Endothelial cell of umbilical vein (primary cell): ENCODE results near the gene PRDM10. TPM values are rescaled to one million over a fixed set of nuclear protein-coding genes. Genes with fewer than 3 reads are reported as not detected.

ENCODE experiments used
- BruUV-seq: library from RNA; stranded (reverse); fragments of 400-500 nt; replicated peaks from 2 replicates; lab custom pipeline; 2021; lab: Mats Ljungman, UMichigan
- CTCF ChIA-PET: fragments of 300-600, 350-600 bp; sonication (Branson Sonifier 250); formaldehyde crosslinking; loops from one replicate; lab custom pipeline; 2021; ENCODE audit warnings: antibody characterized with exemption, inconsistent platforms; lab: Charles Lee
- POLR2A ChIA-PET: fragments of 300-600, 350-600 bp; sonication (Branson Sonifier 250); formaldehyde crosslinking; loops from one replicate; lab custom pipeline; 2021; ENCODE audit warnings: antibody characterized with exemption, inconsistent platforms; lab: Charles Lee
- DNase-seq: peaks from one replicate; pipeline ENCODE4 v3.0.0-alpha.2; 2011; ENCODE audit warnings: low read depth, low spot score
- FAIRE-seq: peaks from 2 replicates; lab custom pipeline; 2011; peaks lifted over from hg19 to GRCh38; lab: Jason Lieb, UNC
- H2AFZ ChIP-seq: 2 replicates; pipeline ENCODE4 v1.6.0; 2012; ENCODE audit warnings: low read depth, low read length, control low read depth, inconsistent platforms
- H3K27ac ChIP-seq: 2 replicates; pipeline ENCODE4 v1.5.1; 2011; ENCODE audit warnings: low read depth, mild to moderate bottlenecking, control low read depth, low read length, moderate library complexity; ENCODE audit not compliant: insufficient read depth
- H3K27me3 ChIP-seq, 2 experiments: 2 replicates each; pipeline versions ENCODE4 v1.6.0 to v1.6.1; 2011; ENCODE audit warnings: low read length in 2 of 2, mixed read lengths in 1 of 2; ENCODE audit not compliant: control insufficient read depth in 2 of 2, insufficient read depth in 2 of 2
- H3K36me3 ChIP-seq, 2 experiments: 2 replicates in 1 of 2; 3 replicates in 1 of 2; pipeline ENCODE4 v1.5.1; 2011; ENCODE audit warnings: low read length in 2 of 2, mild to moderate bottlenecking in 1 of 2, moderate library complexity in 1 of 2; ENCODE audit not compliant: control insufficient read depth in 2 of 2, insufficient read depth in 2 of 2; ENCODE audit errors: extremely low read depth in 1 of 2
- H3K4me1 ChIP-seq: 3 replicates; pipeline ENCODE4 v1.5.1; 2011; ENCODE audit warnings: mild to moderate bottlenecking, low read length; ENCODE audit not compliant: control insufficient read depth, insufficient read depth; ENCODE audit errors: extremely low read depth
- H3K4me2 ChIP-seq: 2 replicates; pipeline ENCODE4 v1.6.1; 2011; ENCODE audit warnings: low read length, control low read depth, mixed read lengths; ENCODE audit not compliant: insufficient read depth
- H3K4me3 ChIP-seq, 3 experiments: fragments of 200-600 bp in 1 of 3; sonication (generic), shearing (Covaris generic) in 1 of 3; replicated peaks in 1 of 3; 2 replicates each; pipeline ENCODE4 v1.5.1; 2011 to 2016; ENCODE audit warnings: control low read depth in 3 of 3, low read length in 3 of 3, mild to moderate bottlenecking in 2 of 3, inconsistent platforms in 1 of 3, low read depth in 1 of 3, moderate library complexity in 1 of 3; ENCODE audit not compliant: insufficient read depth in 1 of 3
- H3K79me2 ChIP-seq: 2 replicates; pipeline ENCODE4 v1.6.0; 2012; ENCODE audit warnings: low read length, inconsistent platforms; ENCODE audit not compliant: control insufficient read depth, insufficient read depth
- H3K9ac ChIP-seq: replicated peaks from 2 replicates; pipeline ENCODE3; 2011; ENCODE audit warnings: low read length, control low read depth; ENCODE audit not compliant: insufficient read depth; ENCODE audit errors: extremely low read depth
- H3K9me1 ChIP-seq: replicated peaks from 3 replicates; pipeline ENCODE4 v1.6.0; 2011; ENCODE audit warnings: mild to moderate bottlenecking, low read length; ENCODE audit not compliant: control insufficient read depth, insufficient read depth; ENCODE audit errors: extremely low read depth
- H3K9me3 ChIP-seq: replicated peaks from 2 replicates; pipeline ENCODE4 v1.5.1; 2012; ENCODE audit warnings: low read length, inconsistent platforms; ENCODE audit not compliant: control insufficient read depth, insufficient read depth
- H4K20me1 ChIP-seq: replicated peaks from 2 replicates; pipeline ENCODE3; 2011; ENCODE audit warnings: mild to moderate bottlenecking, low read length; ENCODE audit not compliant: control insufficient read depth, insufficient read depth; ENCODE audit errors: extremely low read depth
- CTCF ChIP-seq, 2 donors: IDR thresholded peaks; 1 replicate in 1 of 2; 2 replicates in 1 of 2; pipeline ENCODE4 v1.5.1; 2011; ENCODE audit warnings: low read length in 2 of 2, mild to moderate bottlenecking in 2 of 2, moderate library complexity in 2 of 2, control low read depth in 1 of 2, inconsistent platforms in 1 of 2, low read depth in 1 of 2; ENCODE audit not compliant: insufficient read depth in 1 of 2; ENCODE audit errors: extremely low read depth in 1 of 2
- EZH2 ChIP-seq: IDR thresholded peaks from 2 replicates; pipeline ENCODE4 v1.6.1; 2012; ENCODE audit warnings: borderline replicate concordance, low read depth, mild to moderate bottlenecking, moderate library complexity, low read length, inconsistent platforms; ENCODE audit not compliant: severe bottlenecking
- FOS ChIP-seq: IDR thresholded peaks from 2 replicates; pipeline ENCODE4 v1.6.1; 2011; ENCODE audit warnings: mild to moderate bottlenecking, low read length, moderate library complexity, borderline replicate concordance; ENCODE audit not compliant: insufficient read depth
- GATA2 ChIP-seq: IDR thresholded peaks from 2 replicates; pipeline ENCODE4 v1.7.0; 2011; ENCODE audit warnings: low read depth, mild to moderate bottlenecking, moderate library complexity, mixed read lengths, low read length; ENCODE audit not compliant: insufficient read length, insufficient read depth
- JUN ChIP-seq: IDR thresholded peaks from 2 replicates; pipeline ENCODE4 v1.6.1; 2011; ENCODE audit warnings: borderline replicate concordance, low read depth; ENCODE audit not compliant: insufficient read length, insufficient read depth
- MAX ChIP-seq: IDR thresholded peaks from 2 replicates; pipeline ENCODE4 v1.6.1; 2011; ENCODE audit not compliant: insufficient read depth, insufficient read length
- MYC ChIP-seq: IDR thresholded peaks from one replicate; pipeline ENCODE4 v1.6.1; 2011; ENCODE audit warnings: mild to moderate bottlenecking, low read depth, low read length
- POLR2A ChIP-seq: IDR thresholded peaks from 2 replicates; pipeline ENCODE4 v1.6.1; 2012; ENCODE audit warnings: low read depth, mild to moderate bottlenecking, control low read depth, low read length
- POLR2AphosphoS5 ChIP-seq: IDR thresholded peaks from 2 replicates; pipeline ENCODE4 v1.6.1; 2012; ENCODE audit warnings: low read depth, mild to moderate bottlenecking, control low read depth, low read length, moderate library complexity; ENCODE audit not compliant: insufficient read depth
- dilution Hi-C: fragments of 300-500 bp; cut with MboI; formaldehyde crosslinking; loops from one replicate; pipeline ENCODE4 v1.15.0; 2019; ENCODE audit warnings: low sequenced_read_pairs; ENCODE audit not compliant: extremely low pct_ligation_motif_present
- intact Hi-C: fragments of 100-400 bp; cut with micrococcal nuclease; formaldehyde crosslinking; loops from one replicate; pipeline ENCODE4 v1.10.0; 2022
- polyA plus RNA-seq, 4 experiments: library from polyadenylated mRNA; depleted of rRNA in 3 of 4; stranded (reverse) in 3 of 4; unstranded in 1 of 4; fragments of >200 nt; gene quantifications; 2 replicates each; pipeline versions ENCODE4 v1.2.1 to v1.2.3, GENCODE V29; 2011 to 2012; ENCODE audit warnings: missing spikeins in 1 of 4
- total RNA-seq: library from RNA; stranded (reverse); gene quantifications from 2 replicates; pipeline ENCODE4 v1.2.3, GENCODE V29; 2021

PRDM10 gene
- total and polyA plus RNA-seq, 2 donors (not counting 3 experiments of a cell fraction or from before 2014, with no cell fraction given): 9.6 to 13.0 TPM

GRCh38 chr11:129854232-129854805 lies 148.3 kb downstream of the PRDM10 start:
- H2AFZ ChIP-seq: no peak overlapping the region
- TF ChIP-seq MYC (no peak), POLR2AphosphoS5 (no peak), JUN (no peak), GATA2 (no peak)
- DNase-seq (no peak), FAIRE-seq (no peak)
- no peaks in the 10 kb centered on the region for H3K9me3 ChIP-seq
- CTCF ChIA-PET: no interaction called here
- no peaks in the 10 kb centered on the region for H3K27me3 ChIP-seq
- no peaks in the 10 kb centered on the region for H3K79me2 ChIP-seq
- H3K4me2 ChIP-seq: no peak overlapping the region
- no peak overlapping the region for H3K4me3 ChIP-seq
- POLR2A ChIA-PET: no interaction called here
- no peaks in the 10 kb centered on the region for H3K4me1 ChIP-seq
- no peak overlapping the region for H3K27ac ChIP-seq
- H3K9me1 ChIP-seq: no peaks in the 10 kb centered on the region
- H3K9ac ChIP-seq: no peak overlapping the region
- intact Hi-C loops: no loop called here
- no peaks in the 10 kb centered on the region for H4K20me1 ChIP-seq
- no peaks in the 10 kb centered on the region for H3K36me3 ChIP-seq
- dilution Hi-C loops: no loop called here
- BruUV-seq: no TSS peak

GRCh38 chr11:129853518-129854231 lies 149.0 kb downstream of the PRDM10 start:
- intact Hi-C loops: no loop called here
- H3K4me3 ChIP-seq: no peak overlapping the region
- H3K9me1 ChIP-seq: no peaks in the 10 kb centered on the region
- no peaks in the 10 kb centered on the region for H3K9me3 ChIP-seq
- FAIRE-seq (no peak), DNase-seq (no peak)
- POLR2A ChIA-PET: no interaction called here
- H3K4me1 ChIP-seq: no peaks in the 10 kb centered on the region
- H3K27ac ChIP-seq: no peak overlapping the region
- no peaks in the 10 kb centered on the region for H3K79me2 ChIP-seq
- H3K27me3 ChIP-seq: no peaks in the 10 kb centered on the region
- CTCF ChIA-PET: no interaction called here
- dilution Hi-C loops: no loop called here
- H4K20me1 ChIP-seq: no peaks in the 10 kb centered on the region
- no peak overlapping the region for H2AFZ ChIP-seq
- no TSS peak for BruUV-seq
- H3K36me3 ChIP-seq: no peaks in the 10 kb centered on the region
- no peak overlapping the region for H3K4me2 ChIP-seq
- TF ChIP-seq MAX (no peak), JUN (no peak), POLR2A (no peak), POLR2AphosphoS5 (no peak), MYC (no peak), GATA2 (no peak), FOS (no peak), CTCF (IDR thresholded peaks at IDR 0.05; ENCODE audit: extremely low read depth in 1 of 2, insufficient read depth in 1 of 2, low read depth in 1 of 2, low read length in 2 of 2) (no peak), EZH2 (no peak)
- H3K9ac ChIP-seq: no peak overlapping the region
